ENCODE measurements around the gene SPEM2. TPM values are rescaled to one million over a fixed set of nuclear protein-coding genes. Genes with fewer than 3 reads are reported as not detected.

Gene SPEM2
- total RNA-seq, 2 donors from 2014 or later = not detected

- TF ChIP-seq, protein P1, sequence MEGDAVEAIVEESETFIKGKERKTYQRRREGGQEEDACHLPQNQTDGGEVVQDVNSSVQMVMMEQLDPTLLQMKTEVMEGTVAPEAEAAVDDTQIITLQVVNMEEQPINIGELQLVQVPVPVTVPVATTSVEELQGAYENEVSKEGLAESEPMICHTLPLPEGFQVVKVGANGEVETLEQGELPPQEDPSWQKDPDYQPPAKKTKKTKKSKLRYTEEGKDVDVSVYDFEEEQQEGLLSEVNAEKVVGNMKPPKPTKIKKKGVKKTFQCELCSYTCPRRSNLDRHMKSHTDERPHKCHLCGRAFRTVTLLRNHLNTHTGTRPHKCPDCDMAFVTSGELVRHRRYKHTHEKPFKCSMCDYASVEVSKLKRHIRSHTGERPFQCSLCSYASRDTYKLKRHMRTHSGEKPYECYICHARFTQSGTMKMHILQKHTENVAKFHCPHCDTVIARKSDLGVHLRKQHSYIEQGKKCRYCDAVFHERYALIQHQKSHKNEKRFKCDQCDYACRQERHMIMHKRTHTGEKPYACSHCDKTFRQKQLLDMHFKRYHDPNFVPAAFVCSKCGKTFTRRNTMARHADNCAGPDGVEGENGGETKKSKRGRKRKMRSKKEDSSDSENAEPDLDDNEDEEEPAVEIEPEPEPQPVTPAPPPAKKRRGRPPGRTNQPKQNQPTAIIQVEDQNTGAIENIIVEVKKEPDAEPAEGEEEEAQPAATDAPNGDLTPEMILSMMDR (IDR thresholded peaks at IDR 0.05) = no peak
- Histone ChIP-seq H3K36me3 (no peaks in the 10 kb centered on the region), H3K27me3 (replicated peaks; ENCODE audit: insufficient read depth) (no peaks in the 10 kb centered on the region), H3K4me3 (no peak overlapping the region), H3K27ac (no peak overlapping the region), H3K4me1 (ENCODE audit: control insufficient read depth in 1 of 2, low read depth in 2 of 2) (no peaks in the 10 kb centered on the region), H3K9me3 (no peaks in the 10 kb centered on the region)
- ATAC-seq (ENCODE audit: insufficient number of reproducible peaks, low FRiP score, low read depth) = no peak
- DNase-seq (ENCODE audit: low spot score) = no peak
Measured at GRCh38 chr17:7411427-7411750, 14.0 kb upstream of the SPEM2 start.

GRCh38 chr17:7413346-7413985, 11.9 kb upstream of the SPEM2 start:
- ATAC-seq (ENCODE audit: insufficient number of reproducible peaks, low FRiP score, low read depth) (no peak), DNase-seq (ENCODE audit: low spot score) (no peak)
- H3K4me1 ChIP-seq (ENCODE audit: control insufficient read depth in 1 of 2, low read depth in 2 of 2) = no peaks in the 10 kb centered on the region
- no peaks in the 10 kb centered on the region for H3K36me3 ChIP-seq
- TF ChIP-seq, protein P1 (IDR thresholded peaks at IDR 0.05) = no peak
- no peak overlapping the region for H3K4me3 ChIP-seq
- no peaks in the 10 kb centered on the region for H3K27me3 ChIP-seq (replicated peaks; ENCODE audit: insufficient read depth)
- H3K9me3 ChIP-seq = no peaks in the 10 kb centered on the region
- no peak overlapping the region for H3K27ac ChIP-seq

DNA sequence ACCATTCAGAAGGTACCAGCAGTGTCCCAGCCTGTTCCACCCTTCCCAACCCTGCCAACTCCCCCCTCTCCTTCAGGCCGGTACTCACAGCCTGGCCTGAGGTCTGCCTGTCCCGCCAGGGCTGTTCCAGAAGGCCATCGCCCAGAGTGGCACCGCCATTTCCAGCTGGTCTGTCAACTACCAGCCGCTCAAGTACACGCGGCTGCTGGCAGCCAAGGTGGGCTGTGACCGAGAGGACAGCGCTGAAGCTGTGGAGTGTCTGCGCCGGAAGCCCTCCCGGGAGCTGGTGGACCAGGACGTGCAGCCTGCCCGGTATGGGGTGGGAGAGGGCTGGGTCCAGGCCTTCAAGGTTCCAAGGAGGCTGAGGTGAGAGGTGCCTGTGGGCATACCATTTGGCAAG, 10.6 kb upstream of the SPEM2 start:
- Histone ChIP-seq H3K4me1 (ENCODE audit: control insufficient read depth in 1 of 2, low read depth in 2 of 2) (no peaks in the 10 kb centered on the region), H3K27ac (no peak overlapping the region), H3K36me3 (no peaks in the 10 kb centered on the region), H3K4me3 (no peak overlapping the region), H3K9me3 (no peaks in the 10 kb centered on the region), H3K27me3 (replicated peaks; ENCODE audit: insufficient read depth) (no peaks in the 10 kb centered on the region)
- ATAC-seq (ENCODE audit: insufficient number of reproducible peaks, low FRiP score, low read depth) = no peak
- TF ChIP-seq, protein P1 (IDR thresholded peaks at IDR 0.05) = no peak
- no peak for DNase-seq (ENCODE audit: low spot score)

GRCh38 chr17:7415784-7416183, 9.6 kb upstream of the SPEM2 start:
- Histone ChIP-seq H3K4me3 (no peak overlapping the region), H3K36me3 (no peaks in the 10 kb centered on the region), H3K27me3 (replicated peaks; ENCODE audit: insufficient read depth) (no peaks in the 10 kb centered on the region), H3K27ac (no peak overlapping the region), H3K4me1 (ENCODE audit: control insufficient read depth in 1 of 2, low read depth in 2 of 2) (no peaks in the 10 kb centered on the region), H3K9me3 (no peaks in the 10 kb centered on the region)
- ATAC-seq (ENCODE audit: insufficient number of reproducible peaks, low FRiP score, low read depth) (no peak), DNase-seq (ENCODE audit: low spot score) (no peak)
- TF ChIP-seq, protein P1 (IDR thresholded peaks at IDR 0.05) = no peak

DNA sequence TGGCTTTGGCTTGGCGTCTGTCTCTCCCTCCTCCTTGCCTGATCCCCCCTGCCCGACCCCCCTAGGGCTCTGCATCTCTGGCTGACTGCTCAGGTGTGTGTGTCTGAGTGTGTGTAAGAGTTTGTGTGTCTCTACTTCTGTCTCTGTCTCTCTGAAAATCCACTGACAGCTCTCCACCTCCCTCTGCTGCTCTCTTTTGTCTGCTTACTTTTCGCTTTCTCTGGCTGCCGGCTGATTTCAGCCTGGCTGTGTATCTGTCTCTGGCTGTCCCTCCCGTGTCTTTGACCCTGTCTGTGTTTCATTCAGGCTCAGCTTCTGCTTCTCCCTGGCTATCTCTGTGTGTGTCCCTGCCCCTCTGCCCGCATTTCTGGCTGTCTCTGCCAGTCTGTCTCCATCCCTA, 9.1 kb upstream of the SPEM2 start:
- Histone ChIP-seq H3K9me3 (no peaks in the 10 kb centered on the region), H3K4me1 (ENCODE audit: control insufficient read depth in 1 of 2, low read depth in 2 of 2) (no peaks in the 10 kb centered on the region), H3K27me3 (replicated peaks; ENCODE audit: insufficient read depth) (no peaks in the 10 kb centered on the region), H3K4me3 (no peak overlapping the region), H3K27ac (no peak overlapping the region), H3K36me3 (no peaks in the 10 kb centered on the region)
- TF ChIP-seq, protein P1 (IDR thresholded peaks at IDR 0.05) = no peak
- no peak for ATAC-seq (ENCODE audit: insufficient number of reproducible peaks, low FRiP score, low read depth)
- DNase-seq (ENCODE audit: low spot score) = no peak
